Suppressor macrophage treated with lipopolysaccharide for 4 hours (primary cell): ENCODE results near the gene RTL5.
"Not testable (repeated sequence)": the region's sequence is repeated elsewhere in the genome, so short reads cannot be mapped to it uniquely, and the experiment has no call there.

ENCODE experiments used
- DNase-seq: peaks from one replicate; pipeline ENCODE4 v3.0.0-alpha.2; 2020

Gene RTL5

DNA sequence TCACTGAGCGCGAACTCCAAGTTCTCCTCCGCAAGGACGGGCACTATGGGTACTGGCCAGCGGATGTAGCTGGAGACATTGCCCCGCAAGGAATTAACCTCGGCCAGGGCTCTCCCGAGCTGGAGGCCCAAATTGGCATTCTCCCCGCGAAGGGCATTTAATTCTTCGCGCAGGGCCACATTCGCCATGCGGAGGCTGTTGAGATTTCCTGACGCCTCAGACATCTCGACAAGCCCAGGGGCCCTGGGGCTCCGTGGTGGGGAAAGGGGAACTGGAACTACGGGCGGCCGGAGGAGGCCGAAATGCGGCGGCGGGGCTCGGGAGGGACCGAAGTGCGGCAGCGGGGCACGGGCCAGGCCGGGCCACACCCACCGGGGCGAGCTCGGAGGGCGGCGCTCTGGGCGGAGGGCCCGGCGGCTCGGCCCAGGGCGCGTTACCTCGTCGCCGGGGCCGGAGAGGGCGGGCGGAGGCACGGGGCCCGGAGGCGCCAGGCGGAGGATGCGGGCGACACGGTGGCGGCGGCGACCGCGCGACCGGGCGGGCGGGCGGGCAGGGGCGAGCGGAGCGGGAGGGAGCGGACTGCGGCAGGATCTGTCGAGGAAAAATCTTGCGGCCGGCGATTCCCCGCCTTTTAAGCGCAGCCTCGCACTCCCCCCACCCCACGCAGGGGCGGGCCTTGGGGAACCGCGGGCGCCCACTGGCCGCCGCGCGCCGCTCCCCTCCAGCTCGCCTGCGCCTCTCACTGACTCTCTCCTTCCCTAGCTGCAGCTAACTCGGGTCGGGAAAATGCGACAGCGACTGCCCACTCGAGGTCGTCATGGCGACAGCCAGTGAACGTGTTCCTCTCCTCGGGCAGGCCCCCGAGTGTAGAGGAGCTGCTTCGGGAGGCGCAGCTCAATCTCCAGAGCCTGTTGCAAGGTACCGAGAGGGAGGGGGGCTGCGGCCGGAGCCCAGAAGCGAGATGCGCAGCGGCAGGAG, at the start of gene RTL5:
Gene RTL5, minus strand, starts transcription at position 599 of the 978 bp plus-strand sequence.
- DNase-seq, result peak; percentile 83

DNA sequence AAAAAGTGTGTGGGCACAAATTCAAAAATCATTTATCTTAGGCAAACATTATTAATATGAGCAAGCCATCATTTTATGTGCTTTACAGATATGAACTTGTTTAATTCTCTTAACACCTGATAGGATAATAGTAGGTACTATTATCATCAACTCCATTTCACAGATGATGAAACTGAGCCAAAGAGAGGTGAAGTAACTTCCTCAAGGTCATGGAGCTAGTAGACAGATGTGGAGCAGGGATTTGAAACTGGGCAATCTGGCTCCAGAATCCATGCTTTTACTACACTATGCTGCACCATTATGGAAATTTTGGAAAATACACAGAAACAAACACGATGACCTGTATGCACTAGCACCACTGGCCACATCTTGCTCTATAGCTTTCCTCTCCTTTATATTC, 48.8 kb upstream of the RTL5 start:
- DNase-seq, result no peak

DNA sequence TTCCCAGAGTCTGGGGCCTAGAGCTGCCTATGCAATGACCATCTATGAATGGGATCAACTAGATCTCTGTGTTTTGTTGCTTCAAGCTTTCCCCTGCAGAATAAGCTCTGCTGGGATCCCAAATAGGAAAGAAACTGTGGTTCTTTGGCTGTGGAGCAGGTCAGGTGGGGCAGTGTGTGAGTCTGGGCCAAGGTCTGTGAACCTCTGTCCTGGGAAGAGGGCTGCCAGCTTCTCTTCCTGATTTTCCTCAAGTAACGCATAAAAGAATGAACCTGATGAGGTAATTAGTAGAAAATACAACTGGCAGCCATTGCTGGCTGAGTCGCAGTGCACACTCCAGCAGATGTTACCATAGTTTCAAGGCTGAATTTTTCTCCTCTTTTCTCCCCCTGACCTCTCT, 45.3 kb upstream of the RTL5 start:
- DNase-seq, result no peak

DNA sequence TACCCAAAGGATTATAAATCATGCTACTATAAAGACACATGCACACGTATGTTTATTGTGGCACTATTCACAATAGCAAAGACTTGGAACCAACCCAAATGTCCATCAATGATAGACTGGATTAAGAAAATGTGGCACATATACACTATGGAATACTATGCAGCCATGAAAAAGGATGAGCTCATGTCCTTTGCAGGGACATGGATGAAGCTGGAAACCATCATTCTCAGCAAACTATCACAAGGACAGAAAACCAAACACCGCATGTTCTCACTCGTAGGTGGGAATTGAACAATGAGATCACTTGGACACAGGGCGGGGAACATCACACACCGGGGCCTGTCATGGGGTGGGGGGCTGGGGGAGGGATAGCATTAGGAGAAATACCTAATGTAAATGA, 44.6 kb upstream of the RTL5 start:
- DNase-seq, result not testable (repeated sequence)

DNA sequence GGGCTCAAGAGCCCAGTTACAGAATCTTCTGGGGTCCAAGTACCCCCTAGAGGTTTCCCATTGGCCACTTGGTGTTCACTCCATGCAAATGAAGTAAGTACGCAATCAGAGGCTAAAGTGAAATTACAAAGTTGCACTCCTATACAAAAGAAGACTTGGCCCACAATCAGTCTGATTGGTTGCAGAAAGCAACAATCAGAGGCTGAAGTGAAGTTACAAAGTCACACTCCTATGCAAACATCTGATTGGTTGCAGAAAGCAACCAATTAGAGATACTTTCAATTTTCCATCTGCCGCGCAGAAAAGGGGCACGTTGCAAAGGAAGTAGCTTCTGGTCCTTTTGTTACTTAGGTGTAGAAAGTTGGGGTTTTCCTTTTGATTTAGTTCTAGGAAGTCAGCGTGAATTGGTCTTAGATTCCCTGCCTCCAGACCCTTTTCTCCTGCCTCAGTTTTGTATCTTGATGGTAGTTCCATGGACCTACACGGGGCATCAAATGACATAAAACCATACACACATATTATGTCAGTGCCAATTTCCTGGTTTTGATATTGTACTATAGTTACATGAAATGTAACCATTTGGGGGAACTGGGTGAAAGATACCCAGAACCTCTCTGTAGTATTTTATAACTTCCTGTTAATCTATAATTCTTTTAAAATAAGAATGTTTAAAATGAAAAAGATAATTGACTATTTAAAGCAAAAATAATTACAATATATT, 37.5 kb upstream of the RTL5 start:
- DNase-seq, result peak; percentile 22

DNA sequence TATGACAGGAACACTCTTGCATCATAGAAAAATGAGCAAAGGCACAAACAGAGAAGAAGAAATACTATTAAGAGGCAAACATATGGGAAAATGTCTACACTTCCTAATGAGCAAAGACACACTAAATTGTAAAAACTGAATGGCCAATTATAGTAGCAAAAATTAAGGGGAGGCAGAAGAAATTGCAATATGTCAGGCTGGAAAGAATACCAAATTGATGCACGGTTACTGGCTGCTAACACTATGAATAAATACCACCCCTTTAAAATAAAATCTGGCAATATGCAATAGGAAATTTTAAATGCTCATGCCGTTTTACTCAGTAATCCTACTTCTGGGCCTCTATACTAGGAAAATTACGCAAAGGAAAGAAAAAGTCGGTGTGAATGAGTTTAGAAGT, 33.8 kb upstream of the RTL5 start:
- no peak for DNase-seq

DNA sequence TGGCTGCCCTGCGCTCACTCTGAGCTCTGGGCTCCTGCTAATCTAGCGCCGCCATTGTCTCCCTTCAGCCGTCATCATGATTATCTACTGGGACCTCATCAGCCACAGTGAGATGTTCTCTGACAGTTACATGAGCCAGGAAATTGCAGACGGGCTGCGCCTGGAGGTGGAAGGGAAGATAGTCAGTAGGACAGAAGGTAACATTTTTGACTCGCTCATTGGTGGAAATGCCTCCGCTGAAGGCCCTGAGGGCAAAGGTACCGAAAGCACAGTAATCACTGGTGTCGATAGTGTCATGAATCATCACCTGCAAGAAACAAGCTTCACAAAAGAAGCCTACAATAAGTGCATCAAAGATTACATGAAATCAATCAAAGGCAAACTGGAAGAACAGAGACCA, 28.1 kb upstream of the RTL5 start:
- no peak for DNase-seq

DNA sequence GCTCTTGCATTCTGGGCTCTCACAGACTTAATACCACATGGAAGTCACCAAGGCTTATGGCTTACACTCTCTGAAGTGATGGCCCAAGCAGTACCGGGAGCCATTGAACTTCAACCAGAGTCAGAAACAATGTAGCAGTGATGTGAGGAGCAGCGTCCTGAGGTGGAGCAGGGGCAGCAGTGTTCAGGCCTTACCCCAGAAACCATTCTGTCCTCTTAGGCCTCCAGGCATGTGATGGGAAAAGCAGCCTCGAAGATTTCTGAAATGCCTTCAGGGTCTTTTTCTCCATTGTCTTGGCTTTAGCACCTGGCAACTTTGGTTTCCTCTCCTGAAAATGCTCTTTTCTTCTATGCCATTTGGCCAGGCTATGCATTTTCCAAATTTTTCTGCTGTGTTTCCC, 27.1 kb upstream of the RTL5 start:
- DNase-seq, result no peak

DNA sequence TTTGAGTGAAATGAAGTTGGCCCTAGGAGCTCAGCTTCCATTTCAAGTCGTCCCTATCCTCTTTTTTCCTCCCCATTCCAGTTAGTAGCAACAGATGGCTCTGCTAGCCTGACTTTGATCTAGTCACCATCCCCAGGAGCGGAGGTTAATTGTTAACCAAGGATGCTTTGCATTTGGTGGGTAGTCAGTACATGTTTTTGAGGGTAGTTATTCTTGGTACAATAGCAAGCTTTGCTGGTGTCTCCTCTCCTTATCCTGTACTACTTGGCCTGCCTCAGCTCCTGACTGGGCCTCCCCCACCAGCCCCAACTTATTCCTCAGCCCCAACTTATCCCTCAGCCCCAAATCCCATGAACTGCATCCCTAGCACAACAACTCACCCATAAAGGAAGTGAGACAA, 14.8 kb upstream of the RTL5 start:
- DNase-seq, result no peak

DNA sequence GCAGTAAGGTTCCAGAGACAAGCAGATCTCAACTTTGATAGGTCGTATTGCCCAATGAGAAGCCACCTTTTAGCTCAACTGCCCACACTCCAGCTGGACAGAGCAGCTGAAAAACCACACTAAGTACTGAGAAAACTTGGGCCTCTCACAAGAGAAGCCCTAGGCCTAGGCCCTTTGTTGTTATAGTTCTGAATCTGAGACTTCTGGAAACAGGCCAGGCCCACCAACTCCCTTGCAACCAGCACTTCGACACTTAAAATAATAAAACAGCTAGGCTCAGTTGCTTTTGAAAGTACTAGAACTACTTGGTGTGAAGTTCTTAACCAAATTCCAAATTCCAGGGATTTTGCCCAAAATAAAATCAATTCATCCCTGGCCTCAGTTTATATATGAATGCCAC, 13.5 kb upstream of the RTL5 start:
- DNase-seq, result no peak

DNA sequence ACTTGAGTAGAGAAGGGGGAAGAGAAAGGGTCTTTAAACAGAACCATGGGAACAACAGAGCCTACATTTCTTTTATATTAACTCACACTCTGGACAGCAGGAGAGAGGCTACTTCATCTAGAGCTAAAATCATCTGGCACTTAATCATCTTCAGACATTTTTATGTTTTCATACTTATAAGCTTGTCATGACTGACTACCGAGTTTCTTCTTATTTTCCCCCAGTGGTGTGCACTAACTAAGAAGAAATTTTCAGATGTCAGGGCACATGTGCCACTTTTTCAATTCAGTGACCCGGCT, 11.8 kb upstream of the RTL5 start:
- no peak for DNase-seq

DNA sequence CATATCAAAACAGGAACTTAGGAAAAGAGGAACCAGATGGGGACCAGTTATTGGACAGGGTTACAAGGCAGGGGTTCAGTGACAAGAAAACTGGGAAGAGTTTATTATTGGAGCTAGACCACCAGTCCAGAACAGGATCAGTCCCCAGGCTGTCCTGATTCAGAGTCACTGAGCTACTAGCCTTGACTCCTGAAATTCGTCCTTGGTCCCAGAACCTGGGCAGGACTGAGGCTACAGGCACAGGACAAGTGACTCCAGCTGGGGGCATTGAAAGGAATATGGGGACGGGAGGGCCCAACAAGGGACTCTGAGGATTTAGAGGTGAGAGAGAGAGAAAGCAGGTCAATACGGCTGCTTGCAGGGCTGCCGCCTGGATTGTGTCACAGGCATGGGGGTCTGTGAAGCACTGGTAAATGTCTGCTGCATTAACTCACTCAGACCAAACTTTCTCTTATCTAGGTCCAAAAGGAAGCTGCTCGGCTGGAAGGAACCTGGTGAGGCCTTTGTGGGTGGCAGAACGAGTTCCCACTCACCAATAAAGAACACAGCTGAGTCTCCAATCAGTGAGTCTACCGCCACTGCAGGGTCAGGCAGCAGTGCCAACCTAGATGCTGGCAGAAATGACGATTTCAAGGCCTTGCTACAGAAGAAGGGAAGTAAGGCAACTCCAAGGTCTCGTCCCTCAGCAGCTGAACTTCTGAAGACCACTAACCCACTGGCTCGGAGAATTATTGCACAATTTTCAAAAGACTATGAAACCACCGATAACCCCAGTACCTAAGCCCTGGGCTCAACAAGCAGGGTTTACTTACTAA, 11.3 kb upstream of the RTL5 start:
- no peak for DNase-seq

DNA sequence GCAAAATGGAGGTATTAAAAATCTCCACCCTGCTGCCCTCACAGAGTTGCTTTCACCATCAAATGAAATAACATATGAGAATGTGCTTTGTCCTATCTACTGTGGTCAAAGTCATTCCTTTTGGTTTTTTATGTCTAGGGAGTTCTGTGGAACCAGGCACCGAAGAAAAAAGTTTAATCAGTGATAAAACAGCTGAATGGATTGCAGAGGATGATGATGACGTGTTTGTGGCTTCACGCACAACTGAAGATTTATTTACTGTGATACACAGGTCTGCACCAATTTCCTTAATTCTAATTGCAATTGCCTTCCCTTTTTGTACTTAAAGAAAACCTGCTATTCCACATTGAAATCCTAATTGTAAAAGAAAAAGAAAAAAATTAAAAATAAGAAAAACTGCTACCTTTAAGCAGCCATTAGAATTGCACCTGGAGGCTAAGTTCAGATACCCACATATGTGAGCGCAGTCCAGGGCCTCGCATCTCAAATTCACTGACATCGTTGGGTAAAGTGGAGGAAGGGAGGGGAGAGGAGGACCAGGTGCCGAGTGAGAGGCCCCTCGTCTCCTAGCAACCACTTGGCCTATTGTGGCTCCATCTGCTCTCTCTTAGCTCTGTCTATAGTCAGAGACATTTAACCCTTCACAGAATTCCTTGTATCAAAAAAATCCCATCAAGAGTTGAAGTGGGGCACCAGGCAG, 10.5 kb upstream of the RTL5 start:
- no peak for DNase-seq

DNA sequence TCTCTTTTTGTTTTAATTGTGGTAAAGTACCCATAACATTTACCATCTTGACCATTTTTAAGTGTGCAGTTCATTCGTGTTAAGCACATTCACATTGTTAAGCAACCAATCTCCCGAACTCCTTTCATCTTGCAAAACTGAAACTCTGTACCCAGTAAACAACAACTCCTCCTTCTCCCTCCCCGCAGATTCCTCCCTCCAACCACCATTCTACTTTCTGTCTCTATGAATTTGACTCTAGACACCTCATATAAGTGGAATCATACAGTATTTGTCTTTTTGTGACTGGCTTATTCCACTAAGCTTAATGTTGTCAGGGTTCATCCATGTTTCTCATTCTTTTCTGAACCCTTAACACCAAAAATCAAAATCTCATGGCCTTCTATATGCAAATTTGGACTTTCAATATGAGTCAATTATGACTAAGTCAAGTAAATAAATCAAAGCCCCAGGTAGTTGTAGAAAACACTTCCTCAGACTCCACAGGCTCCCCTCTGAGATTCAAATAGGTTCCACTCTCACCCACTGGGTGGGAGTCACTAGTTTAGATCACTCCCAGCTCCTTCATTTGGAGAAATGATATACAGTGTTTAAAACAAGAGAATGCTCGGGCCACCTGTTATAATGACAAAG, 9.8 kb upstream of the RTL5 start:
- no peak for DNase-seq

DNA sequence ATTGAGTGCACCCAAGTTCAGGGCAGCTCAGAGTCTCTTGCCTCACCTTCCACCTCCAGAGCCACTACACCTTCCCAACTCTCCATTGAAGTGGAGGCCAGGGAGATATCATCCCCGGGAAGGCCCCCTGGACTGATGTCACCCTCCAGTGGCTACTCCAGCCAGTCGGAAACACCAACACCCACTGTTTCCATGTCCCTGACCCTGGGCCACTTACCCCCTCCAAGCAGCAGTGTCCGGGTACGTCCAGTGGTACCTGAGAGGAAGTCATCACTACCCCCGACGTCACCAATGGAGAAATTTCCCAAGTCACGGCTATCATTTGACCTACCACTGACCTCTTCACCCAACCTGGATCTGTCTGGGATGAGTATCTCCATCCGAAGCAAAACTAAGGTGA, 7.8 kb upstream of the RTL5 start:
- no peak for DNase-seq

DNA sequence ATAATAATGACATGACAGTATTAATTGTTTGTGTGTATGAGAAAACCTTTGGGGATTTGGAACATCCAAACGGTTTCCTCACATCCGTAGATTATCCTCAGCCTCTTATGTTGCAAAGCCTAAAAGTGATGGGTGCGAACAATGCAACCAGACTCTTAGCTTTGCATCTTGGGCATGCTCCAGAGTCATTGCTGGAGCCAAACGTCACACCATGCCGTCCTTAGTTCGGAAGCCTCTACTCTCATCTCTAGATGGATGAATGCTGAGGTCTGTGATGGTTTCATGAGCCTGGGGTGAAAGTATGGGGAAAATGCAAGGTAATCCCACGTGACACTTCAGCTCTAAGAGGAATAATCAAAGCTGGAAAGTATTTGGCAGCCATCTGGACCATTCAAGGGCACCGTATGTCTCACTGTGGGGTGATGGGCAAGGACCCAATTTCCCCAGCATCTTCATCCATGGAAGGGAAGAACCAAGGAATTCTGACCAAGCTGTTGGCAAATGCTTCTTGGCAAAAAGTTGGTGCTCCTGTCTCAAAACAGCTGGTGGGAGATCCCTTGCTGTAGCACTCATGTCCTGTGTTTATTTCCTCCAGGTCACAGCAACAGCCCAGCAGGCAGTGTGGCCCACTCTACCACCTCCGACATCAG, 6.3 kb upstream of the RTL5 start:
- no peak for DNase-seq

DNA sequence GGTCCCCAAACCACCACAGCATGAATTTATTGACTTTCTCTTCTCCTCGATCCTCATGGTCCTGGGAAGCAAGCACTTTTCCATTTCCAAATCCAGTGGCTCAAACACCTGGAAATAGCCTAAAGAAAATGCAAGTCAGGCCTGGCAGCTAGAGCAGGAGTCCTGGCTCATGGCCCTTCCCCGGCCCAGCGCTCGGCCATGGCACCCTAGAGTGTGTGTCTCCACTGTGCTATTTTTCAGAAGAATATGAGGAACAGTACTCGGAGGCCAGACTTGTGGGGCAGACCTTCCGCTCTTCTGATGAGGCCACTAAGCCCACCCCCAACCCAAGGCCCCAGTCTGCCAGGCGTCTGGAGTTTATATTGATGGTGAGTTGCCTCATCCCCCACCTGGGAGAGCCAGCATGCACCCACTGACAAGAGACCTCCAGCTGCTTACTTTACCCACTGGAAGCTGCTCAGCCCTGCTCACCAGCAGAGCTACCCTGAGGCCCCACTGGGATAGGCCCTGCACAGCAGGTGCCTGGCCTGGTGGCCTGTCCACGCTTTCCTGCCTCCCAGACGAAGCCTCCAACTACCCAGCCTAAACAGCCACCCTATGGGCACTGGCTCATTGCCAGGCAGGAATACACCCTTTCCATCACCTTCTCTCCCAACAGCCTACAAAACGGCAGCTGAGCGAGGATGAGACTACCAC, 2.3 kb upstream of the RTL5 start:
- no peak for DNase-seq

DNA sequence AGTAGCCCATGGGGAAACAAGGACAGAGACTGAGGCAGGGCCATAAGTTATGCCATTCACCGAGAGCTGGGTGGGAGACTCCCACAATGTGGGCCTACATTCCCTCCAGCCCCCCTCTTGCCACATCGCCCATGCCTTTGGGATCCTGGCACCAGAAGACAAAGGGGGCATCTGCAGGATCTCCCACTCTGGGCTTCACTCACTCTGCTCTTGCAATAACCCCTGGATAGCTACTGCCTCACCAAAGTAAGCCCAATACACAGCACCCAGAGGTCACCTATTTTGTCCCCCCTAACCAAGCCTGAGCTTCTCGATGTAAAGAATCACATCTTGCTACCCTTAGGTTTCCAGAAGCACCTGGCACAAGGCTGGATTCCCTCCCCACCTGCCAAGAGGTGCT, 741 bp upstream of the RTL5 start:
- DNase-seq, result no peak

DNA sequence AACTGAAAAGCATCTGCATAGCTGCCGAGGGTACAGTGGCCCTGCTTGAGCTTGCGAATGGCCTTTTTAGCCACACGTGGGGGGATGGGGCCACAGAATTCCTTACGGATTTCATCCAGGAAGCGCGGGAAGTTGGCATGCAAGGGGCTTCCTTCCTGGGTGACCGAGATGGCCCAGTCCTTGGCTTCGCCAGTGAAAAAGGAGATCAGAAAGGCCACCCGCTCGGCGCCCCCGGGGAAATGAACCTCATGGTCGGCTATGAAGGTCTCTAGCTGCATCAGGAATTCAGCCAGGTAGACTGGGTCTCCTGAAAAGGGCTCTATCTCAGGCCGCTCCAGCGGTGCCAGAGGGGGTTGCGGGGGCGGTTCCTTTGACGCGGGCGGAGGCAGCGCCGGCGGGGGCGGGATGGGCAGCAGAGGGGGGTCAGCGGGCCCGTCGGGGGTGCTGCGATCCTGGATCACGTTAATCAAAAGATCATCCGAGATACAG, 909 bp downstream of the RTL5 start:
- DNase-seq, result no peak

DNA sequence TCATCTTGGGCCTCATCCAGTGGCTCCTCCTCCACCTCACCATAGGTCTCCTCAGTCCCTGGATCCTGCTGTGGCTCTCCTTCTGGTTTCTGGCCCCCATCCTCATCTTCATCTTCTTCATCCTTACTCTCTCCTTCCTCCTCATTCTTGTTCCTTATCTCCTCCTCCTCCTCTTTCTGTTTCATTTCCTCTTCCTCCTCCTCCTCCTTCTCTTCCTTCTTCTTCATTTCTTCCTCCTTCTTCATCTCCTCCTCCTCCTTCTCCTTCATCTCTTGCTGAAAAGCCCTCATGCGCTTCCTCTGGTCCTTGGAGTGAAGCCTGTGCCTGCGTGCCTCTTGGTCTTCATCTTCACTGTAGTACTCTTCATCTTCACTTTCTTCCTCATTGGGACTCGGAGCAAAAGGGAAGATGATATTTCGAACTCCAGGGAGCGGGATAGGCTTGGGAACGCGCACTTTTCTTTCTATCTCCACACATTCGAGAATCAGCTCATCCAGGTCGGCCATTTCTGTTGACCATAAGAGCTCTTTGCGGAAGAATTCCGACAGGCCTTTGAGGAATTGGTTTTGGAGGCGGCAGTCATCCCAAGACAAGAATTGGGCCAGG, 1.5 kb downstream of the RTL5 start:
- no peak for DNase-seq

DNA sequence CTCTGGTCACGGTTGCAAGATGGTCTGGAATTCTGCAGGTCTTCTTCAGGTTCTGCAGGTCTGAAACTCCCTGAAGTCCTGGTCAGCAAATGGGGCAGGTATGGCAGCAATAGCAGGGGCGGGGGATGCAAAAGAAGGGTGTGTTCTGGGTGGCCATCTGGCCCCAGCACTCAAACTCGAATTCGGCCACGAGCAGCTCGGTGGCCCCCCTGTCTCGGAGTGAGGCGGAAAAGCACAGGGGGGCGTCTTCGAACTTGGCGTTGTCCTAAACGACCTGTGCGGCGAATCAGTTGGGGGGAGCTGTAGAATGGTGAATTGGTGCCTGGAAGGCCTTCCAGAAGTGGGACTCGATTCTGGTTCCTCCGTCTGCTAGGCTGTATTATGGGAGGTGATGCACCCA, 2.1 kb downstream of the RTL5 start:
- no peak for DNase-seq
